ENCODE measurements around the gene ZBTB39. TPM values are rescaled to one million over a fixed set of nuclear protein-coding genes. Genes with fewer than 3 reads are reported as not detected.

The ZBTB39 gene
- total and polyA plus RNA-seq, 2 of the 13 experiments (the other 11 are each of a cell fraction or from before 2014, with no cell fraction given): 6.5 to 6.9 TPM

DNA sequence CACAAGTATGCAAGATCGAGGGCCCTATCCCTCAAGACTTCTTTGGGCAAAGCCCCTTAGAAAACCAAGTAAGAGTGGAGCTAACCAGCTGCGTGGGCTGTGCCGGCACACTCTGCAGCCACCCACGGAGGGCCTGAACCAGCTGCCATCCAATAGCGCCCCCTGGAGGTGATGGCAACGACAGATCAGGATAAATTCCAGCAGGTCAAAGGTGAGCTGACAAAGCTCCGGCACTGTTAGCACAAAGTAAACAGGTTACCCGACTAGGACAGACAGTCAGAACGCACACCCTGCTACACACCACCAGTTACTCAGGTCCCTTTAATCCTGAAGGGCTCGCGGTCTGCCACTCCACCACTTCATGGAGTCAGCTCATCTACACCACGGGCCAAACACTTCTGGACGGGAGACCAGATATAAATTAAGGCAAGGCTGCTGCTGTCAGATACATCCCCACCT is 4.9 kb downstream of the ZBTB39 start (continued):
- TF ChIP-seq AHR (CRISPR knock-in tag; IDR thresholded peaks at IDR 0.05) (no peak), ZNF282 (IDR thresholded peaks at IDR 0.05; ENCODE audit: partially characterized antibody) (no peak), ATAD3A (CRISPR knock-in tag; IDR thresholded peaks at IDR 0.05) (no peak), ZNF138 (CRISPR knock-in tag; IDR thresholded peaks at IDR 0.05; ENCODE audit: low read depth) (no peak), IRF2 (CRISPR knock-in tag; IDR thresholded peaks at IDR 0.05) (0 out of 2 replicates have a peak, but pooled peaks have one; percentile 56), ZSCAN25 (CRISPR knock-in tag; IDR thresholded peaks at IDR 0.05) (peak; percentile 48; the same call in 1 of the 2 replicates), RCOR2 (CRISPR knock-in tag; IDR thresholded peaks at IDR 0.05) (peak; percentile 80), ZNF33B (CRISPR knock-in tag; IDR thresholded peaks at IDR 0.05) (0 out of 2 replicates have a peak, but pooled peaks have one; percentile 52), ZNF441 (CRISPR knock-in tag; IDR thresholded peaks at IDR 0.05; ENCODE audit: borderline replicate concordance) (0 out of 2 replicates have a peak, but pooled peaks have one; percentile 40), MYC (CRISPR knock-in tag; IDR thresholded peaks at IDR 0.05; ENCODE audit: borderline replicate concordance) (peak; percentile 47; the same call in 1 of the 2 replicates)
- TF ChIP-seq, protein P1, sequence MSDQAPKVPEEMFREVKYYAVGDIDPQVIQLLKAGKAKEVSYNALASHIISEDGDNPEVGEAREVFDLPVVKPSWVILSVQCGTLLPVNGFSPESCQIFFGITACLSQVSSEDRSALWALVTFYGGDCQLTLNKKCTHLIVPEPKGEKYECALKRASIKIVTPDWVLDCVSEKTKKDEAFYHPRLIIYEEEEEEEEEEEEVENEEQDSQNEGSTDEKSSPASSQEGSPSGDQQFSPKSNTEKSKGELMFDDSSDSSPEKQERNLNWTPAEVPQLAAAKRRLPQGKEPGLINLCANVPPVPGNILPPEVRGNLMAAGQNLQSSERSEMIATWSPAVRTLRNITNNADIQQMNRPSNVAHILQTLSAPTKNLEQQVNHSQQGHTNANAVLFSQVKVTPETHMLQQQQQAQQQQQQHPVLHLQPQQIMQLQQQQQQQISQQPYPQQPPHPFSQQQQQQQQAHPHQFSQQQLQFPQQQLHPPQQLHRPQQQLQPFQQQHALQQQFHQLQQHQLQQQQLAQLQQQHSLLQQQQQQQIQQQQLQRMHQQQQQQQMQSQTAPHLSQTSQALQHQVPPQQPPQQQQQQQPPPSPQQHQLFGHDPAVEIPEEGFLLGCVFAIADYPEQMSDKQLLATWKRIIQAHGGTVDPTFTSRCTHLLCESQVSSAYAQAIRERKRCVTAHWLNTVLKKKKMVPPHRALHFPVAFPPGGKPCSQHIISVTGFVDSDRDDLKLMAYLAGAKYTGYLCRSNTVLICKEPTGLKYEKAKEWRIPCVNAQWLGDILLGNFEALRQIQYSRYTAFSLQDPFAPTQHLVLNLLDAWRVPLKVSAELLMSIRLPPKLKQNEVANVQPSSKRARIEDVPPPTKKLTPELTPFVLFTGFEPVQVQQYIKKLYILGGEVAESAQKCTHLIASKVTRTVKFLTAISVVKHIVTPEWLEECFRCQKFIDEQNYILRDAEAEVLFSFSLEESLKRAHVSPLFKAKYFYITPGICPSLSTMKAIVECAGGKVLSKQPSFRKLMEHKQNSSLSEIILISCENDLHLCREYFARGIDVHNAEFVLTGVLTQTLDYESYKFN (CRISPR knock-in tag; conservative IDR thresholded peaks at IDR 0.05): peak; percentile 60; the same call in 1 of the 2 replicates
- TF ChIP-seq, protein P2, sequence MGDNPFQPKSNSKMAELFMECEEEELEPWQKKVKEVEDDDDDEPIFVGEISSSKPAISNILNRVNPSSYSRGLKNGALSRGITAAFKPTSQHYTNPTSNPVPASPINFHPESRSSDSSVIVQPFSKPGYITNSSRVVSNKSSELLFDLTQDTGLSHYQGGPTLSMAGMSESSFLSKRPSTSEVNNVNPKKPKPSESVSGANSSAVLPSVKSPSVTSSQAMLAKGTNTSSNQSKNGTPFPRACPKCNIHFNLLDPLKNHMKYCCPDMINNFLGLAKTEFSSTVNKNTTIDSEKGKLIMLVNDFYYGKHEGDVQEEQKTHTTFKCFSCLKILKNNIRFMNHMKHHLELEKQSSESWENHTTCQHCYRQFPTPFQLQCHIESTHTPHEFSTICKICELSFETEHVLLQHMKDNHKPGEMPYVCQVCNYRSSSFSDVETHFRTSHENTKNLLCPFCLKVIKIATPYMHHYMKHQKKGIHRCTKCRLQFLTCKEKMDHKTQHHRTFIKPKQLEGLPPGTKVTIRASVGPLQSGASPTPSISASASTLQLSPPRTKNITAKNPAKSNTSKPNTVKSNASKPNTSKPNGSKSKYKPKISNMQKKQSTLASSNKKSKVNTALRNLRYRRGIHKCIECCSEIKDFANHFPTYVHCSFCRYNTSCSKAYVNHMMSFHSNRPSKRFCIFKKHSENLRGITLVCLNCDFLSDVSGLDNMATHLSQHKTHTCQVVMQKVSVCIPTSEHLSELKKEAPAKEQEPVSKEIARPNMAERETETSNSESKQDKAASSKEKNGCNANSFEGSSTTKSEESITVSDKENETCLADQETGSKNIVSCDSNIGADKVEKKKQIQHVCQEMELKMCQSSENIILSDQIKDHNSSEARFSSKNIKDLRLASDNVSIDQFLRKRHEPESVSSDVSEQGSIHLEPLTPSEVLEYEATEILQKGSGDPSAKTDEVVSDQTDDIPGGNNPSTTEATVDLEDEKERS (CRISPR knock-in tag; IDR thresholded peaks at IDR 0.05): 0 out of 2 replicates have a peak, but pooled peaks have one; percentile 55
- TF ChIP-seq, protein P3, sequence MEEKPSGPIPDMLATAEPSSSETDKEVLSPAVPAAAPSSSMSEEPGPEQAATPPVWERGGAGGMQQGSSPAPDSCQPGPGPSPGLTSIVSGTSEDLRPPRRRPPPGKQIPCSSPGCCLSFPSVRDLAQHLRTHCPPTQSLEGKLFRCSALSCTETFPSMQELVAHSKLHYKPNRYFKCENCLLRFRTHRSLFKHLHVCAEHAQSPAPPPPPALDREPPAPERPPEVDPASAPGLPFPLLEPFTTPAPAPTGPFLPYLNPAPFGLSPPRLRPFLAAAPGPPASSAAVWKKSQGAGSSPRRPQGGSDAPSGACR (CRISPR knock-in tag; IDR thresholded peaks at IDR 0.05): no peak
- TF ChIP-seq, protein P4, sequence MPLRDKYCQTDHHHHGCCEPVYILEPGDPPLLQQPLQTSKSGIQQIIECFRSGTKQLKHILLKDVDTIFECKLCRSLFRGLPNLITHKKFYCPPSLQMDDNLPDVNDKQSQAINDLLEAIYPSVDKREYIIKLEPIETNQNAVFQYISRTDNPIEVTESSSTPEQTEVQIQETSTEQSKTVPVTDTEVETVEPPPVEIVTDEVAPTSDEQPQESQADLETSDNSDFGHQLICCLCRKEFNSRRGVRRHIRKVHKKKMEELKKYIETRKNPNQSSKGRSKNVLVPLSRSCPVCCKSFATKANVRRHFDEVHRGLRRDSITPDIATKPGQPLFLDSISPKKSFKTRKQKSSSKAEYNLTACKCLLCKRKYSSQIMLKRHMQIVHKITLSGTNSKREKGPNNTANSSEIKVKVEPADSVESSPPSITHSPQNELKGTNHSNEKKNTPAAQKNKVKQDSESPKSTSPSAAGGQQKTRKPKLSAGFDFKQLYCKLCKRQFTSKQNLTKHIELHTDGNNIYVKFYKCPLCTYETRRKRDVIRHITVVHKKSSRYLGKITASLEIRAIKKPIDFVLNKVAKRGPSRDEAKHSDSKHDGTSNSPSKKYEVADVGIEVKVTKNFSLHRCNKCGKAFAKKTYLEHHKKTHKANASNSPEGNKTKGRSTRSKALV (CRISPR knock-in tag; IDR thresholded peaks at IDR 0.05): no peak
- TF ChIP-seq, protein P5, sequence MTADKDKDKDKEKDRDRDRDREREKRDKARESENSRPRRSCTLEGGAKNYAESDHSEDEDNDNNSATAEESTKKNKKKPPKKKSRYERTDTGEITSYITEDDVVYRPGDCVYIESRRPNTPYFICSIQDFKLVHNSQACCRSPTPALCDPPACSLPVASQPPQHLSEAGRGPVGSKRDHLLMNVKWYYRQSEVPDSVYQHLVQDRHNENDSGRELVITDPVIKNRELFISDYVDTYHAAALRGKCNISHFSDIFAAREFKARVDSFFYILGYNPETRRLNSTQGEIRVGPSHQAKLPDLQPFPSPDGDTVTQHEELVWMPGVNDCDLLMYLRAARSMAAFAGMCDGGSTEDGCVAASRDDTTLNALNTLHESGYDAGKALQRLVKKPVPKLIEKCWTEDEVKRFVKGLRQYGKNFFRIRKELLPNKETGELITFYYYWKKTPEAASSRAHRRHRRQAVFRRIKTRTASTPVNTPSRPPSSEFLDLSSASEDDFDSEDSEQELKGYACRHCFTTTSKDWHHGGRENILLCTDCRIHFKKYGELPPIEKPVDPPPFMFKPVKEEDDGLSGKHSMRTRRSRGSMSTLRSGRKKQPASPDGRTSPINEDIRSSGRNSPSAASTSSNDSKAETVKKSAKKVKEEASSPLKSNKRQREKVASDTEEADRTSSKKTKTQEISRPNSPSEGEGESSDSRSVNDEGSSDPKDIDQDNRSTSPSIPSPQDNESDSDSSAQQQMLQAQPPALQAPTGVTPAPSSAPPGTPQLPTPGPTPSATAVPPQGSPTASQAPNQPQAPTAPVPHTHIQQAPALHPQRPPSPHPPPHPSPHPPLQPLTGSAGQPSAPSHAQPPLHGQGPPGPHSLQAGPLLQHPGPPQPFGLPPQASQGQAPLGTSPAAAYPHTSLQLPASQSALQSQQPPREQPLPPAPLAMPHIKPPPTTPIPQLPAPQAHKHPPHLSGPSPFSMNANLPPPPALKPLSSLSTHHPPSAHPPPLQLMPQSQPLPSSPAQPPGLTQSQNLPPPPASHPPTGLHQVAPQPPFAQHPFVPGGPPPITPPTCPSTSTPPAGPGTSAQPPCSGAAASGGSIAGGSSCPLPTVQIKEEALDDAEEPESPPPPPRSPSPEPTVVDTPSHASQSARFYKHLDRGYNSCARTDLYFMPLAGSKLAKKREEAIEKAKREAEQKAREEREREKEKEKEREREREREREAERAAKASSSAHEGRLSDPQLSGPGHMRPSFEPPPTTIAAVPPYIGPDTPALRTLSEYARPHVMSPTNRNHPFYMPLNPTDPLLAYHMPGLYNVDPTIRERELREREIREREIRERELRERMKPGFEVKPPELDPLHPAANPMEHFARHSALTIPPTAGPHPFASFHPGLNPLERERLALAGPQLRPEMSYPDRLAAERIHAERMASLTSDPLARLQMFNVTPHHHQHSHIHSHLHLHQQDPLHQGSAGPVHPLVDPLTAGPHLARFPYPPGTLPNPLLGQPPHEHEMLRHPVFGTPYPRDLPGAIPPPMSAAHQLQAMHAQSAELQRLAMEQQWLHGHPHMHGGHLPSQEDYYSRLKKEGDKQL (CRISPR knock-in tag; IDR thresholded peaks at IDR 0.05; ENCODE audit: low read depth): 0 out of 2 replicates have a peak, but pooled peaks have one; percentile 25
